Measurements from ENCODE around the gene MARCHF10. TPM values are rescaled to one million over a fixed set of nuclear protein-coding genes. Genes with fewer than 3 reads are reported as not detected.
A peak's percentile ranks its signal among the peaks of the same experiment; 100 is the strongest.

The MARCHF10 gene
- total RNA-seq, 1 donor = under 0.01 TPM

- no peak overlapping the region for H3K4me3 ChIP-seq (ENCODE audit: low read depth, low read length)
- peak; percentile 77 for DNase-seq (ENCODE audit: low read depth)
- no peak for TF ChIP-seq CTCF (IDR thresholded peaks at IDR 0.05; ENCODE audit: insufficient read depth, low read depth, low read length)
Observed at GRCh38 chr17:62804822-62805221, 3.3 kb downstream of the MARCHF10 start.

GRCh38 chr17:62804025-62804424 lies 4.1 kb downstream of the MARCHF10 start:
- H3K4me3 ChIP-seq (ENCODE audit: low read depth, low read length) = no peak overlapping the region
- TF ChIP-seq CTCF (IDR thresholded peaks at IDR 0.05; ENCODE audit: insufficient read depth, low read depth, low read length) = no peak
- no peak for DNase-seq (ENCODE audit: low read depth)

- TF ChIP-seq CTCF (IDR thresholded peaks at IDR 0.05; ENCODE audit: insufficient read depth, low read depth, low read length) = no peak
- H3K4me3 ChIP-seq (ENCODE audit: low read depth, low read length) = no peak overlapping the region
- DNase-seq (ENCODE audit: low read depth) = no peak
Observed at GRCh38 chr17:62802561-62803205, 5.4 kb downstream of the MARCHF10 start.

GRCh38 chr17:62801553-62802114 lies 6.5 kb downstream of the MARCHF10 start:
- no peak for TF ChIP-seq CTCF (IDR thresholded peaks at IDR 0.05; ENCODE audit: insufficient read depth, low read depth, low read length)
- DNase-seq (ENCODE audit: low read depth) = no peak
- H3K4me3 ChIP-seq (ENCODE audit: low read depth, low read length) = no peak overlapping the region

- no peak for TF ChIP-seq CTCF (IDR thresholded peaks at IDR 0.05; ENCODE audit: insufficient read depth, low read depth, low read length)
- H3K4me3 ChIP-seq (ENCODE audit: low read depth, low read length) = no peak overlapping the region
- DNase-seq (ENCODE audit: low read depth) = no peak
Observed at GRCh38 chr17:62800585-62800984, 7.5 kb downstream of the MARCHF10 start.

- H3K4me3 ChIP-seq (ENCODE audit: low read depth, low read length) = no peak overlapping the region
- no peak for DNase-seq (ENCODE audit: low read depth)
- TF ChIP-seq CTCF (IDR thresholded peaks at IDR 0.05; ENCODE audit: insufficient read depth, low read depth, low read length) = no peak
Observed at GRCh38 chr17:62797959-62798358, 10.2 kb downstream of the MARCHF10 start.

GRCh38 chr17:62796291-62796690 lies 11.8 kb downstream of the MARCHF10 start:
- no peak for TF ChIP-seq CTCF (IDR thresholded peaks at IDR 0.05; ENCODE audit: insufficient read depth, low read depth, low read length)
- H3K4me3 ChIP-seq (ENCODE audit: low read depth, low read length) = no peak overlapping the region
- DNase-seq (ENCODE audit: low read depth) = no peak

Data from fibroblast of villous mesenchyme (primary cell).